Activated naive CD8-positive, alpha-beta T cell treated with anti-CD3 and anti-CD28 coated beads for 36 hours (primary cell): ENCODE measurements around the gene CARD11. TPM values are rescaled to one million over a fixed set of nuclear protein-coding genes. Genes with fewer than 3 reads are reported as not detected.
"Not testable (repeated sequence)": the region's sequence is repeated elsewhere in the genome, so short reads cannot be mapped to it uniquely, and the experiment has no call there.

ENCODE experiments used
- DNase-seq: peaks from one replicate; pipeline ENCODE4 v3.0.0; 2021
- H3K27ac Mint-ChIP-seq: one replicate; pipeline ENCODE4 v1.8.0; 2022; ENCODE audit warnings: mild to moderate bottlenecking, moderate library complexity, mixed read lengths
- H3K27me3 Mint-ChIP-seq: one replicate; pipeline ENCODE4 v1.8.0; 2022; ENCODE audit warnings: mild to moderate bottlenecking, mixed read lengths
- H3K36me3 Mint-ChIP-seq: one replicate; pipeline ENCODE4 v1.8.0; 2021; ENCODE audit warnings: mild to moderate bottlenecking, mixed read lengths
- H3K4me1 Mint-ChIP-seq: one replicate; pipeline ENCODE4 v1.8.0; 2021; ENCODE audit warnings: mixed read lengths
- H3K4me3 Mint-ChIP-seq: one replicate; pipeline ENCODE4 v1.8.0; 2022; ENCODE audit warnings: mild to moderate bottlenecking, moderate library complexity, mixed read lengths
- H3K9me3 Mint-ChIP-seq: one replicate; pipeline ENCODE4 v1.8.0; 2022; ENCODE audit warnings: mixed read lengths
- total RNA-seq, 2 experiments: library from RNA; stranded (reverse); gene quantifications; one replicate each; pipeline ENCODE4 v1.2.3, GENCODE V29; 2021

The CARD11 gene
- total RNA-seq, 2 experiments from 2014 or later = 108 to 111 TPM

DNA sequence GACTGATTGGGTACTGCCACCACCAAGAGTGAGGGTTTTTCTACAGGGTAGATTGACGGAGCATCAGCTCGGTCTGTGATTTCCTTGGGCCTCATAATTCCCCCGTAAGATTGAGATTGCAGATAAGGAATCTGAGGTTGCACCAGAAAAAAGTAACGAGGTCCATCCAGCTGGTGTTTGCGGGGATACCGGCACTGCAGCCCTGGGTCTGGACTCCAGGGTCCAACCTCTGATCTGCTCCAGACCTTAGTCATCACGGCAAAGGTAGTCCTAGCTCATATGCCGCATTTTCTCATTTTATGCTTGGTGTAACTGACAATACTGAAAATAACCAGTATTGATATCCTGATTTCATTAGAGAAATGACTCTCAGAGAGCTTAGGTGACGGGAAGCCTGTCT lies 3.9 kb downstream of the CARD11 start:
- peak overlapping the region; percentile 54 for H3K4me3 Mint-ChIP-seq
- peaks cover 5% of the 10 kb centered on the region for H3K9me3 Mint-ChIP-seq
- H3K27me3 Mint-ChIP-seq = no peaks in the 10 kb centered on the region
- peaks cover 60% of the 10 kb centered on the region for H3K4me1 Mint-ChIP-seq
- peaks cover 61% of the 10 kb centered on the region for H3K36me3 Mint-ChIP-seq
- peak overlapping the region; percentile 83 for H3K27ac Mint-ChIP-seq
- DNase-seq = no peak

GRCh38 chr7:3038011-3038410 lies 5.7 kb downstream of the CARD11 start:
- not testable (repeated sequence) for H3K27me3 Mint-ChIP-seq, H3K4me3 Mint-ChIP-seq, DNase-seq, H3K9me3 Mint-ChIP-seq
- Mint-ChIP-seq H3K4me1 (peaks cover 62% of the 10 kb centered on the region), H3K36me3 (peaks cover 66% of the 10 kb centered on the region), H3K27ac (peak overlapping the region; percentile 68)

DNA sequence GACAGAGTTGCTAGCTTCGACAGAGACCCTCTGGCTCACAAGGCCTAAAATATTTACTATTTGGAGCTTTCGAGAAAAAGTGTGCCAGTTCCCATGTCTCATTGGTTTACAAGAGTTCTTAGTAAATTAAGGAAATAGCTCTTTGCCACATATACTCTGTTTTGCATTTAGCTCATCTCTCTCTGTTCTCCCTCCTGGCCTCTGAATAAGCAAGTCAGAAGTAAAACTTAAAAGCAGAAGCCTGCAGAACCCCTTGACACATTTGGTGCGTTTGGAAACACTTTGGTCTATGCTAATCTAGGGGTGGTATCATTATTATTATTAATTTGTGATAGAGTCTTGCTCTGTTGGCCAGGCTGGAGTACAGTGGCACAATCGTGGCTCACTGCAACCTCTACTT lies 6.4 kb downstream of the CARD11 start:
- peaks cover 5% of the 10 kb centered on the region for H3K9me3 Mint-ChIP-seq
- peak overlapping the region; percentile 15 for H3K27ac Mint-ChIP-seq
- H3K4me1 Mint-ChIP-seq = peaks cover 62% of the 10 kb centered on the region
- no peak for DNase-seq
- H3K27me3 Mint-ChIP-seq = no peaks in the 10 kb centered on the region
- H3K4me3 Mint-ChIP-seq = no peak overlapping the region
- peaks cover 69% of the 10 kb centered on the region for H3K36me3 Mint-ChIP-seq

- no peak overlapping the region for H3K4me3 Mint-ChIP-seq
- no peaks in the 10 kb centered on the region for H3K27me3 Mint-ChIP-seq
- DNase-seq = no peak
- no peak overlapping the region for H3K27ac Mint-ChIP-seq
- H3K36me3 Mint-ChIP-seq = peaks cover 70% of the 10 kb centered on the region
- peaks cover 4% of the 10 kb centered on the region for H3K9me3 Mint-ChIP-seq
- H3K4me1 Mint-ChIP-seq = peaks cover 51% of the 10 kb centered on the region
These were observed 9.0 kb downstream of the CARD11 start for GRCh38 chr7:3034591-3035150.

DNA sequence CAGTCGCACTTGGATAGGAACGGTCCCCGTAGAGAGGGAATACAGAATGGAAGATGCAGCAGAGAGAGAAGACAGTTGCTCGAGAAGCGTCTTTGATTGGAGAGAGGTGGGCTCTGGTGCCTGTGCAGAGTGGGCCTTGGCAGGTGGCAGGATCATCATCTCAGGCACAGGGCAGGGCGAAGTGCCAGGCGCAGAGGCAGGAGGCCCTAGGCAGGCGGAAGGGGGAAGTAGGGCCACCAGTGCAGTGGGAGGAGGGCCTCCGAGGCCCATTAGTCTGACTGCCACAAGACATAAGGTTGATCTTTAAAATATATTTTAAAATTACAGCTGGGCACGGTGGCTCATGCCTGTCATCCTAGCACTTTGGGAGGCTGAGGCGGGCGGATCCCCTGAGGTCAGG lies 10.1 kb downstream of the CARD11 start:
- no peaks in the 10 kb centered on the region for H3K27me3 Mint-ChIP-seq
- peaks cover 54% of the 10 kb centered on the region for H3K4me1 Mint-ChIP-seq
- H3K36me3 Mint-ChIP-seq = peaks cover 65% of the 10 kb centered on the region
- peaks cover 4% of the 10 kb centered on the region for H3K9me3 Mint-ChIP-seq
- H3K27ac Mint-ChIP-seq = peak overlapping the region; percentile 69
- no peak overlapping the region for H3K4me3 Mint-ChIP-seq
- DNase-seq = no peak

- H3K4me3 Mint-ChIP-seq = no peak overlapping the region
- peaks cover 4% of the 10 kb centered on the region for H3K9me3 Mint-ChIP-seq
- H3K36me3 Mint-ChIP-seq = peaks cover 61% of the 10 kb centered on the region
- H3K27me3 Mint-ChIP-seq = no peaks in the 10 kb centered on the region
- peaks cover 54% of the 10 kb centered on the region for H3K4me1 Mint-ChIP-seq
- peak overlapping the region; percentile 69 for H3K27ac Mint-ChIP-seq
- DNase-seq = no peak
These were observed 10.5 kb downstream of the CARD11 start for GRCh38 chr7:3033136-3033535.

- no peak for DNase-seq
- H3K27ac Mint-ChIP-seq = peak overlapping the region; percentile 70
These were observed 11.4 kb downstream of the CARD11 start for GRCh38 chr7:3032256-3032655.

GRCh38 chr7:3029138-3029537 lies 14.5 kb downstream of the CARD11 start:
- peaks cover 72% of the 10 kb centered on the region for H3K36me3 Mint-ChIP-seq
- H3K27me3 Mint-ChIP-seq = no peaks in the 10 kb centered on the region
- peaks cover 22% of the 10 kb centered on the region for H3K9me3 Mint-ChIP-seq
- no peak for DNase-seq
- peaks cover 50% of the 10 kb centered on the region for H3K4me1 Mint-ChIP-seq
- peak overlapping the region; percentile 62 for H3K4me3 Mint-ChIP-seq
- H3K27ac Mint-ChIP-seq = peak overlapping the region; percentile 93

More at GRCh38 chr7:3032256-3032655, 11.4 kb downstream of the CARD11 start:
- Mint-ChIP-seq H3K9me3 (peaks cover 4% of the 10 kb centered on the region), H3K27me3 (no peaks in the 10 kb centered on the region), H3K4me3 (no peak overlapping the region), H3K36me3 (peaks cover 60% of the 10 kb centered on the region), H3K4me1 (peaks cover 56% of the 10 kb centered on the region)

- Mint-ChIP-seq H3K27ac (peak overlapping the region; percentile 93), H3K9me3 (peaks cover 26% of the 10 kb centered on the region), H3K4me3 (peak overlapping the region; percentile 62), H3K36me3 (peaks cover 76% of the 10 kb centered on the region), H3K4me1 (peaks cover 50% of the 10 kb centered on the region), H3K27me3 (no peaks in the 10 kb centered on the region)
- no peak for DNase-seq
These were observed 14.9 kb downstream of the CARD11 start for GRCh38 chr7:3028758-3029093.

DNA sequence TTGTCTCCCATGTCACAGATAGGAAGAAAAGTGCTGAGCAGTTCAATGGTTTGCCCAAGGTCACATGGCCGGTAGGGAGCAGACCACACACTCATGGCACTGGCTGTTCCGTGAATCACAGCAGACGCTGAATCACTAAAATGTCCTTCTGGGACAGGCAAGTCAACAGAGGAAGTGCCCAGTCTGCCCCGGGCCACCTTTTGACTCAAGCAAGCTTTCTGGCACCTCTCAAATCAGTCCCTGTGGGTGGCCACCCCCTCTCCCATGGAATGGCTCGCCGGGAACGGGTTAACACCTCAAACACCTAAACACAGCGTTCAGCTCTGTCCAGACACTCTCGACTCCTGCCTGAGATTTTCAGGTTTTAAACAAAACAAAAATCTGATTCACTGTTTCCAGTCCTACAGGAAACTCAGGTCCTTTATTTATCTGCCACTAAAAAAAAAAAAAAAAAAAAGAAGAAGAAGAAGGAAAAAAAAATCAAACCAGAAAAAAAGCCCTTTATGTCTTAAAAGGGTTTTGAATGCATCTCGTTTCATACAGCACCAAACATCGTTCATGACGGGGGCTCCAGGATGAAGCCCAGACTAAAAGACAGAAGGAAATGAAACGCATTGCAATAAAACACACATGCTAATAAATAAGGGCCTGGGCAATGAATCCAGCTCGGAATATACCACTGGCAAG lies 15.5 kb downstream of the CARD11 start:
- peak overlapping the region; percentile 62 for H3K4me3 Mint-ChIP-seq
- DNase-seq = peak; percentile 60
- peak overlapping the region; percentile 93 for H3K27ac Mint-ChIP-seq
- no peaks in the 10 kb centered on the region for H3K27me3 Mint-ChIP-seq
- H3K4me1 Mint-ChIP-seq = peaks cover 46% of the 10 kb centered on the region
- peaks cover 77% of the 10 kb centered on the region for H3K36me3 Mint-ChIP-seq
- H3K9me3 Mint-ChIP-seq = peaks cover 26% of the 10 kb centered on the region

DNA sequence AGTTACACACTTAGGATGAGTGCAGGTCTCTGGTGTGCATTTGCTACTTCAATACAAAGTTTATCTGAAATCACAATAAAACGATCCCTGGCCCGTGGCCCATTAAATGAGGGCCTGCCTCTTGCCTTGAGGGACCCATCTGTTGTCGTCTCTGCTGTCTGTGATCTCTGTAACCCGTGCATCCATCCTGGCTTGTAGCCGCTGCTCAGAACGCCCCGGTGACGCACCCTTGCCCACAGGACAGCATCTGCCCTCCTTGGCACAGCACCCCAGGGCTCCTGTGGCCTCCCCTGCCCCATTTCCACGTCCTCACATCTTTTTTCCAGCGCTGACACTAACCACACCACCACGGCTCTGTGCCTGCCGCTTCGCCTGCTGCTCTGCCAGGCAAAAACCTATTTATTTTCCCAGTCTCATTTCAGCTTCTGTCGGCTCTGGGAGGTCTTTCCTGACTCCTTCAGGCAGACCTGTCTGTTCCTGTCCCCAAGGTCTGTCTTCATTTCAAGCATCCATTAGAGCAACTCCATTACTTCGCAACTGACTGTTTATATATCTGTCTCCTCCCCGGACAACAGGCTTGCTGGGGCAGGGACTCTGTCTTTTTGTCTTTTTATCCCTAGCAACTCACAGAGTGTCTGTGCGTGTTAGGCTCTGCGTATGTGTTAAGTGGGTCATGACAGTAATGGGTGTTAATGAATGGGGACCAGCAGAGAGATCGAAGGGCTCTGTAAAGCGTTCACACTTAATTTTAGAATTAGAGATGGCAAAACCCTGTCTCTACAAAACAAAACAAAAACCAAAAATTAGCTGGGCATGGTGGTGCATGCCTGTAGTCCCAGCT lies 16.4 kb downstream of the CARD11 start:
- Mint-ChIP-seq H3K4me1 (peaks cover 42% of the 10 kb centered on the region), H3K36me3 (peaks cover 78% of the 10 kb centered on the region), H3K9me3 (peaks cover 28% of the 10 kb centered on the region), H3K4me3 (no peak overlapping the region), H3K27me3 (no peaks in the 10 kb centered on the region), H3K27ac (peak overlapping the region; percentile 93)
- DNase-seq = no peak

DNA sequence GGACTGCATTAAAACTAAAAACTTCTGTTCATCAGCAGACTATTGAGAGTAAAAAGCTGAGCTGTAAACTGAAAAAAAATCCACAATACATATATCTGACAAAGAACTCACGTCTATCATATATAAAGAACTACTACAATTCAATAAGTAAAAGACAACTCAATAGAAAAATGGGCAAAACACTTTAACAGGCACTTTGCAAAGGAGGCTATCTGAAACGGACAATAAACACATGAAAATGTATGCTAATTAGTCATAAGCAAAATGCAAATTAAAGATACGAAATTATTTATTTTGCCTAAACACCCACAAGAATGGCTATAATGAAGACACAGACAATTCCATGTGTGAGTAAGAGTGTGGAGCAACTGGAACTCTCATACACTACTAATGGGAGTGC lies 18.1 kb downstream of the CARD11 start:
- Mint-ChIP-seq H3K27ac (no peak overlapping the region), H3K36me3 (peaks cover 79% of the 10 kb centered on the region), H3K4me1 (peaks cover 42% of the 10 kb centered on the region), H3K9me3 (peaks cover 39% of the 10 kb centered on the region), H3K27me3 (no peaks in the 10 kb centered on the region), H3K4me3 (no peak overlapping the region)
- no peak for DNase-seq

DNA sequence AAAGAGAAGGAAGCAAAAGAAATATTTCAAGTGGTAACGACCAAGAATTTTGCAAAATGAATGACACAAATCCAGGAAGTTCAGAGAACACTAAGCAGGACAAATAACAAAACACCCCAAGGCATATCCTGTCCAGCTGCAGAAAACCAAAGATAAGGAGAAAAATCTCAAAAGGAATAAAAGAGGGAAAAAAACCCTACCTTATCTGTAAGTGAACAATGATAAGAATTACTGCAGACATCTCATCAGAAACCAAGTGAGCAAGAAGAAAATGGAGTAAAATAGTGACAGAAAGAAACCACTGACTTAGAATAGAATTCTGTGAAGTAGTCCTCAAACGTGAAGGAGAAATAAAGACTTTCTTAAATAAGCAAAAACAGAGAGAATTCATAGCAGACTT lies 21.8 kb downstream of the CARD11 start:
- Mint-ChIP-seq H3K27me3 (no peaks in the 10 kb centered on the region), H3K36me3 (peaks cover 88% of the 10 kb centered on the region), H3K4me3 (no peak overlapping the region), H3K27ac (no peak overlapping the region), H3K9me3 (peaks cover 46% of the 10 kb centered on the region), H3K4me1 (peaks cover 21% of the 10 kb centered on the region)
- DNase-seq = no peak

DNA sequence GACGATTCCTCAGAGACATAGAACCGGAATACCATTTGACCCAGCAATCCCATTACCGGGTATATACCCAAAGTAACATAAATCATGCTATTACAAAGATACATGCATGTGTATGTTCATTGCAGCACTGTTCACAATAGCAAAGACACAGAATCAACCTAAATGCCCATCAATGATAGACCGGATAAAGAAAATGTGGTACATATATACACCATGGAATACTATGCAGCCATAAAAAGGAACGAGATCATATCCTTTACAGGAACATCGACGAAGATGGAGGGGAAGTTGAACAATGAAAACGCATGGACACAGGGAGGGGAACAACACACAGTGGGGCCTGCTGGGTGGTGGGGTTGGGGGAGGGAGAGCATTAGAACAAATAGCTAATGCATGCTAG lies 22.4 kb downstream of the CARD11 start:
- H3K27ac Mint-ChIP-seq, H3K27me3 Mint-ChIP-seq, H3K4me3 Mint-ChIP-seq, DNase-seq: not testable (repeated sequence)
- peaks cover 86% of the 10 kb centered on the region for H3K36me3 Mint-ChIP-seq
- H3K9me3 Mint-ChIP-seq = peaks cover 45% of the 10 kb centered on the region
- H3K4me1 Mint-ChIP-seq = peaks cover 21% of the 10 kb centered on the region

DNA sequence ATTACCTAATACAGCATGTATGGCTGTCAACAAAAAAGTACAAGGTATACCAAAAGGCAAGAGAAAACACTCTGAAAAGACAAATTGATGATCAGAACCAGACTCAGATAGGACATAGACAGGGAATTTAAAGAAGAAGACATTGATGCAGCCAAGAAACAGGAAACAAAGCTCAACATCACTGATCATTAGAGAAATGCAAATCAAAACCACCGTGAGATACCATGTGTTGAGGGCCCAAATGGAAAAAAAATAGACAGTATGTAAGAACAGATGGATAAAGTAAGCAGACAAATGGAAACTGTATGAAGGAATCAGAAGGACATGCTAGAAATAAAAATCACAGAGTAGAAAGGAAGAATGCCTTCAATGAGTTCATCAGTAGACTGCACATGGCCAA lies 23.3 kb downstream of the CARD11 start:
- H3K27me3 Mint-ChIP-seq = no peaks in the 10 kb centered on the region
- no peak for DNase-seq
- H3K4me1 Mint-ChIP-seq = peaks cover 21% of the 10 kb centered on the region
- peak overlapping the region; percentile 10 for H3K27ac Mint-ChIP-seq
- no peak overlapping the region for H3K4me3 Mint-ChIP-seq
- peaks cover 85% of the 10 kb centered on the region for H3K36me3 Mint-ChIP-seq
- peaks cover 39% of the 10 kb centered on the region for H3K9me3 Mint-ChIP-seq
